ENCODE results near the gene ANKS3.

Gene ANKS3

GRCh38 chr16:4766875-4767628 lies 33.0 kb upstream of the ANKS3 start, which contains the start of gene ZNF500:
ZNF500 (minus strand) TSS chr16:4767162; CDS start chr16:4765978, 1,184 bp downstream.
- in situ Hi-C loops (cut with MboI; ENCODE audit: low sequenced_read_pairs, unreplicated experiment): no loop called here
- TF ChIP-seq CTCF (IDR thresholded peaks at IDR 0.05; ENCODE audit: borderline replicate concordance, control extremely low read depth, extremely low read depth, insufficient read depth, missing control alignments): no peak
- DNase-seq (ENCODE audit: low spot score): peak; percentile 97

GRCh38 chr16:4765511-4766474 lies 31.7 kb upstream of the ANKS3 start:
- in situ Hi-C loops (cut with MboI; ENCODE audit: low sequenced_read_pairs, unreplicated experiment): no loop called here
- no peak for DNase-seq (ENCODE audit: low spot score)
- TF ChIP-seq CTCF (IDR thresholded peaks at IDR 0.05; ENCODE audit: borderline replicate concordance, control extremely low read depth, extremely low read depth, insufficient read depth, missing control alignments): no peak

DNA sequence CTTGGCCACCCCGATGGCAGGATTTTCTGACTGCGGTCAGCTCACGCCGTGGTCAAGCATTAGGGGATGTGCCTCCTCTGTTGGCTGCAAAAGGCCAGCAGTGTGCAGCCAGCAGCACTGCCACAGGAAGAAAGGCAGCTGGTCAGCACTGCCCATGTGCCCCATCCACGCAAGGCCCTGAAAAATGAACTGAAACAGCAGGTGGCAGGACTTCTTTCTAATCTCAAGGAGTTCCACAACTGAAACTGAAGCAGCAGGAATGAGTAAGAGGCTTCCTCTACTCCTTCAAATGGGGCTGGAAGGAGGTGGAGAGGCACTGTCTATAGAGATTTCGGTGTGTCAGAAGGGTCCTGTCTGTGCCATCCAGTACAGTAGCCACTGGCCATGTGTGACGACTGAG lies 29.7 kb upstream of the ANKS3 start:
- no peak for DNase-seq (ENCODE audit: low spot score)
- no peak for TF ChIP-seq CTCF (IDR thresholded peaks at IDR 0.05; ENCODE audit: borderline replicate concordance, control extremely low read depth, extremely low read depth, insufficient read depth, missing control alignments)
- in situ Hi-C loops (cut with MboI; ENCODE audit: low sequenced_read_pairs, unreplicated experiment): no loop called here

DNA sequence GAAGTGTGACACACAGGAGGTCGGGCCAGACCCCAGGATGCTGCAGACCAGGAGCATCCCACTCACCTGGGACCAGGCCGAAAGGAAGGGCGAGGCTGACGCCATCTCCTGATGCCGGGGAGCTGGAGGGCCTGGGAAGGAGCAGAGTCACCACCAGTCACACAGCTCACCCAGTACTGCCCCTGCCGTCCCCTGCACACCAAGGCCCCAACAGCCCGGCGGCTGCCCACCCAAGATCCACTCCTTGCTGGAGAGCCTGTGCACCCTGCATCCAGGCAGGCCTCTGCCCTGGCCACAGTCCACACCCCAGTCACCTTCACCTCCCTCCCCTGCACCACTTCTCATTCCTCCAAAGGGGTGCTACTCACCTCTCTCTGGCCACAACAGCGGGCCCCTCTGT lies 28.1 kb upstream of the ANKS3 start:
- TF ChIP-seq CTCF (IDR thresholded peaks at IDR 0.05; ENCODE audit: borderline replicate concordance, control extremely low read depth, extremely low read depth, insufficient read depth, missing control alignments): no peak
- in situ Hi-C loops (cut with MboI; ENCODE audit: low sequenced_read_pairs, unreplicated experiment): no loop called here
- DNase-seq (ENCODE audit: low spot score): no peak

GRCh38 chr16:4760221-4760910 lies 26.3 kb upstream of the ANKS3 start:
- no peak for TF ChIP-seq CTCF (IDR thresholded peaks at IDR 0.05; ENCODE audit: borderline replicate concordance, control extremely low read depth, extremely low read depth, insufficient read depth, missing control alignments)
- no peak for DNase-seq (ENCODE audit: low spot score)
- in situ Hi-C loops (cut with MboI; ENCODE audit: low sequenced_read_pairs, unreplicated experiment): no loop called here

GRCh38 chr16:4755687-4756086 lies 21.6 kb upstream of the ANKS3 start:
- in situ Hi-C loops (cut with MboI; ENCODE audit: low sequenced_read_pairs, unreplicated experiment): no loop called here
- DNase-seq (ENCODE audit: low spot score): no peak
- TF ChIP-seq CTCF (IDR thresholded peaks at IDR 0.05; ENCODE audit: borderline replicate concordance, control extremely low read depth, extremely low read depth, insufficient read depth, missing control alignments): no peak

All from GM13976 (cell line).